ENCODE results near the gene KDM1B.
A peak's percentile ranks its signal among the peaks of the same experiment; 100 is the strongest.
"Not testable (repeated sequence)": the region's sequence is repeated elsewhere in the genome, so short reads cannot be mapped to it uniquely, and the experiment has no call there.

Gene KDM1B

DNA sequence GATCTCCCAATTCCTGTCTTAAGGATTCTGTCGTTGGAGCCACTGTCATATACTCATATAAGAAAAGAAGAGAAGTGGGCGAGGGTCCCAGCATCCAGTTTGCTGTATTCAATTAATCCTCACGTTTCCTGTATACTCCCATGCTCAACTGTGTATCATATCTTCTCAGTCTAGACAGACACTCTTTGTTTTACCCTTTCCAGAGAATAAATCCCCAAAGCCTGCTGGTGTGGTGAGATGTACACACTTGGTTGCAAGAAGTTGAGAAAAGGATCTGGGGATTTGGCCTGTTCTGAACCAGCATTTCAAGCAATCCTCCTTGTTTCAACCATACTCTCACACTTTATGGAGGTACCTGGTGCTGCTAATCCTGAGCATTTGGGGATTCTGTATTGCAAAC is 3.4 kb upstream of the KDM1B start:
- DNase-seq = no peak

DNA sequence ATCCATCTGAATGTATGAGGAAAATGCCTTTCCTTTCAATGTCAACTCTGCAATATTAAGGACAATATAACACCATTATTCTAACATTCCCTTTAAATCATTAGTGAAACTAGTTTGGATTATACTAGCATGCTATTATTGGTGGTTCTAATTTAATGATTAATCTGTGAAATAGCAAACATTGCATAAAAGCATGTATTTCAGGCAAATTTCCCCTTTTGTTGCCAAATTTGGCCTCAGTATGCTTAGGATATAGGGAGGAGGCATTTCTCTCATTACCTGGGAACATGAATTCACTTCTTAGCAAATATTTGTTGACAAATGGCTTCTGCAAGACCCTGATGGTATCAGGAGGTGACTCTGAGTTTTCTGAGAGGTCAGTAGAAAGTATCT is 1.9 kb upstream of the KDM1B start:
- no peak for DNase-seq

GRCh38 chr6:18154507-18155149 is 594 bp upstream of the KDM1B start, which contains the start of gene TPMT:
TSS of gene TPMT (minus strand) at chr6:18155077. CDS start at chr6:18149127, 5,950 bp downstream.
- no peak for DNase-seq

GRCh38 chr6:18155864-18156421 is 721 bp downstream of the KDM1B start:
- DNase-seq = peak; percentile 17

GRCh38 chr6:18160911-18161310 is 5.7 kb downstream of the KDM1B start:
- DNase-seq = no peak

- DNase-seq = no peak
Measured at GRCh38 chr6:18161431-18161830, 6.2 kb downstream of the KDM1B start.

- no peak for DNase-seq
Measured at GRCh38 chr6:18162401-18162800, 7.2 kb downstream of the KDM1B start.

GRCh38 chr6:18165751-18166150 is 10.5 kb downstream of the KDM1B start:
- no peak for DNase-seq

- no peak for DNase-seq
Measured at GRCh38 chr6:18166312-18167036, 11.3 kb downstream of the KDM1B start.

- DNase-seq = no peak
Measured at GRCh38 chr6:18168264-18168663, 13.0 kb downstream of the KDM1B start.

DNA sequence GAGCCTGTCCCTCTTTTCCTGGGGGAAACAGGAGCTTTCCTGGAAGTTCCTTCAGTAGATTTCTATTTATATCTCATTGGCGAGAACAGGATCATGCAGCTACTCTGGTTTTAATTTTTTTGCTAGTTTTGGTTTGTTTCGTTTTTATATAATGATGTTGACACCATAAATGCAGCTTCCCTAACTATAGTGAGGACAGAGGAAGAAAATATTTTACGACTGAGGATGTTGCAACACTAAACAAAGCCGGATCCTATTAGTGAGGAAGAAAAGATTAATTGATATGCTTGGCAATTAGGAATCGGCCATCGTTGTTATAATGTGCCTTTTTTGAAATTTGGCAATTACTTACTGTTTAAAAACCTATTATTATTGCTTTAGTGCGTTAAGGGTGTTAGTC is 16.6 kb downstream of the KDM1B start:
- DNase-seq = no peak

GRCh38 chr6:18176198-18176597 is 21.0 kb downstream of the KDM1B start:
- DNase-seq = not testable (repeated sequence)

GRCh38 chr6:18177286-18177965 is 22.2 kb downstream of the KDM1B start:
- no peak for DNase-seq

DNA sequence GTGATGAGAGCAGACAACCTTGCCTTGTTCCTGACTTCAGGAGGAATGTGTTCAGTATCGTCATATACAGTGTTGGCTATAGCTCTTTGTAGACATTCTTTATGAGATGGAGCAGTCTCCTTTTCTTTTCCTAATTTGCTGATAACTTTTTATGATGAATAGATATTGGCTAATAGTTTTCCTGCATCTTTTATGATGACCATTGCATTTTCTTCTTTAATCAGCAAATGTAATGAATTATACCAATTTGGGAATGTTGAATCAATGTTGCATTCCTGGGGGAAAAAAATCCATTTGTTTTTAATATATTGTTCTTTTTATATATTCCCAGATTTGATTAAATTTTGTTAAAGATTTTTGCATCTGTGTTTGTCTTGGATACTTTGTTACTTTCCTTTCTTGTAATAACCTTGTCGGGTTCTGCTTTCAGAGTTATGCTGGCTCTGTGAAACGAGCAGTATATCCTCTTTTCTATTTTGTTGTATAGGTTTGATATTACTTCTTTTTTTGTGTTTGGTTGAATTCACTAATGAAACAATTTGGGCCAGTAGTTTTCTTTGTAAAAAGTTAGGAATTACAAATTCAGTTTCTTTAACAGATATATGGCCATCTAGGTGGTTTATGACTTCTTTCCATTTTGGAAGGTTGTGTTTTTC is 23.9 kb downstream of the KDM1B start:
- DNase-seq = no peak

DNA sequence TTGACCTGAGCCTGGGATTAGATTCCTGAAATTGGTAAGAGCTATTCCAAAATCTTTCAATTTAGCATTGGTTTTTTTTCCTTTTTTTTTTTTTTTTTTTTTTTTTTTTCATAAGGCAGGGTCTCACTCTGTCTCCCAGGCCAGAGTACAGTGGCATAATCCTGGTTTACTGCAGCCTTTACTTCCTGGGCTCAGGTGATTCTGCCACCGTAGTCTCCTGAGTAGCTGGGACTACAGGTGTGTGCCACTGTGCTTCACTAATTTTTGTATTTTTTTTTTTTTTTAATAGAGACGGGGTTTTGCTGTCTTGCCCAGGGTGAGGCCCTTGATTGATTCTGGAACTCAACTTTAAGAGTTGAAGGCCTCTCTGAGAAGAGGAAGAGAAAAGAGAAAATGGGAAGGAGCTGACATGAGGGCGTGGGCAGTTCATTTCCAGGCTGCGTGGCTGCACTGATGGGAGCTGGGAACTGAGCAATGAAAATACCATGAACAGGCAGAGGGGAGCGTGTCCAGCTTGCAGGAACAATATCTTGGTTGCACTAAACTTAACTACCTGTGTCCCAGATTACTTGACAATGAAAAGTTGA is 24.6 kb downstream of the KDM1B start:
- DNase-seq = no peak

GRCh38 chr6:18182568-18182967 is 27.3 kb downstream of the KDM1B start:
- no peak for DNase-seq

DNA sequence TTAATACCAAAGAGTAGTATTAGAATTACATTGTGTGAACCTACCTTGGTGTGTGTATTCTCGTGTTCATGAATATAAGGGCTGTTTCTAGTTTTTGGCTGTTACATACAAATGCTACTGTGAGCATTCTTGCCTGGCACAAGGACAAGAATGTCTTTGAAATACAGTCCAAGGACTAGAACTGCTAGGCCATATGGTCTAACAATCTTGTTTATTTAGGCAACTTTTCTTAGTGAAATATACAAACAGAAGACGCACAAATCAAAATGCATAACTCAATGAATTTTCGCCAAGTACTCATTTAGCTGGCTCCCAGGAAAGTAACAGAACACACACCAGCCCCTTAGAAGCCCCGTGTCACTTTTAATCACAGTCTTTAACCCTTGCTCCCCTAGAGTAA is 28.5 kb downstream of the KDM1B start:
- DNase-seq = peak; percentile 17

DNA sequence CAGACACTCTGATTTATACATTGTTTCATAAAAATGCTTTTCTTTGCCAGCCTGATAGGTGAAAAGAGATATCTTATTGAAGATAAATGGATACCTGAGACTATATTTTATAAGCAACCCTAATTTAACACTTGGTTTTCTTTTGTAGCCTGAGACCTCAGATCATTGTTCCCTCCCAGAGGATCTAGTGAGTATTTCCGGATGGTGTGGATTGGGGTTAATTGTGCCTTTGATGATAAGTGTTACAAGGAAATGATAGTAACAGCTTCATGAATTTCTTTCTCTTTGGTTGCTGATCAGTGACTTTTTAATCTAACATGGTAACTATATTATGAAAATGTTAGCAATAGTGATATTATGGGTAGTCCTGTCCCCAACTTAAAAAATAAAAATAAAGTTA is 30.4 kb downstream of the KDM1B start:
- no peak for DNase-seq

DNA sequence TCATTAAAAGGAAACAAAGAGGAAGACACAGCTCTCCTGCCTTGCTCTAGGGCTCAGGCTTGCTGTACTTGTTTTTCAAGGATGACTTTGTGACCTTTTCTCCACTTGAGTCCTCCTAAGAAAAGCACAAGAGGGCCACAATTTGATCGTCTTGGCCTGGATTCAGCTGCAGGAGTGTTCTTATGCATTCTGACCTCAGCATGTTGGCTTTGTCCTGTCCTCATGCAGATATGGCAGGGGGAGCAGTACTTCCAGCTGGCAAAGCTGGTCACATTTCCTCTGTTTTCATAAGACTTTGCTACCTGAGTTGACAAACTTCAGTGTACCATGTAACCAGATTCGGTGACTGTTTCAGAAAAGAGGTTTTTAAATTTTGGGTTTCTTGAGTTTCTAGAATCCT is 30.8 kb downstream of the KDM1B start:
- no peak for DNase-seq

DNA sequence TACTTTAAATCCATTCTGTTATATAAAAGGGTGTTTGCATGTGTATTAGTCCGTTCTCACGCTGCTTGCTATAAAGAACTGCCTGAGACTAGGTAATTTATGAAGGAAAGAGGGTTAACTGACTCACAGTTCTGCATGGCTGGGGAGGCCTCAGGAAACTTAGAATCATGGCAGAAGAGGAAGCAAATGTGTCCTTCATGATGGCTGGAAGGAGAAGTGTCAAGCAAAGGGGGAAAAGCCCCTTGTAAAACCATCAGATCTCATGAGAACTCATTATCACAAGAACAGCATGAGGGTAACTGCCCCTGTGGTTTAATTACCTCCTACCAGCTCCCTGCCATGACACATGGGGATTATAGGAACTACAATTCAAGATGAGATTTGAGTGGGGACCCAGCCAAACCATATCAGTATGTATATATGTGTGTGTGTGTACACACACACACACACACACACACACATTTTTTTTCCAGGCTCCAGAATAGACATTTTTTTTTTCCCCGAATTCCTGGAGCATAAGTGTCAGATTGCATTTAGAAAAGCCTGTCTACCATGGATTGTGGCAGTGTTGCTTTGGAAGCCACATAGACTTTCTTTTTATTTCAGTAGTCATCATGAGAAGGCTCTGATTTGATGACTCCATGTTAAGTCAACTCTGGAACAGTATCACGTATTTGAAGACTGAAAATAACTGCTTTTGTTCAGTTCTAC is 31.5 kb downstream of the KDM1B start:
- peak; percentile 36 for DNase-seq

GRCh38 chr6:18187701-18188100 is 32.5 kb downstream of the KDM1B start:
- DNase-seq = no peak

GRCh38 chr6:18189196-18189595 is 34.0 kb downstream of the KDM1B start:
- no peak for DNase-seq

Data from fibroblast of skin of abdomen (primary cell).